ENCODE measurements around the gene ZIC1. TPM values are rescaled to one million over a fixed set of nuclear protein-coding genes. Genes with fewer than 3 reads are reported as not detected.

ZIC1 gene
- not detected in 2 replicates for total RNA-seq (2014; rRNA removed; shearing (Covaris generic))
- not detected in 2 replicates for polyA plus RNA-seq (2015; cell fraction: cytosol; rRNA removed)
- polyA plus RNA-seq (2015; cell fraction: nucleus; rRNA removed), result not detected in 2 replicates

GRCh38 chr3:147409143-147410115, at the start of gene ZIC1:
Gene ZIC1 (plus strand): TSS chr3:147409365. CDS start chr3:147410113, 748 bp downstream.
- DNase-seq (ENCODE audit: low read depth), result no peak

GRCh38 chr3:147360051-147360439, 49.1 kb upstream of the ZIC1 start:
- no peak for DNase-seq (ENCODE audit: low read depth)

GRCh38 chr3:147360646-147361453, 48.3 kb upstream of the ZIC1 start:
- DNase-seq (ENCODE audit: low read depth), result no peak

- DNase-seq (ENCODE audit: low read depth), result peak; percentile 24
Observed at GRCh38 chr3:147361454-147362420, 47.4 kb upstream of the ZIC1 start.

- DNase-seq (ENCODE audit: low read depth), result no peak
Observed at GRCh38 chr3:147364771-147365170, 44.4 kb upstream of the ZIC1 start.

GRCh38 chr3:147365196-147366115, 43.7 kb upstream of the ZIC1 start:
- no peak for DNase-seq (ENCODE audit: low read depth)

GRCh38 chr3:147367676-147368075, 41.5 kb upstream of the ZIC1 start:
- DNase-seq (ENCODE audit: low read depth), result no peak

- no peak for DNase-seq (ENCODE audit: low read depth)
Observed at GRCh38 chr3:147368151-147368550, 41.0 kb upstream of the ZIC1 start.

- no peak for DNase-seq (ENCODE audit: low read depth)
Observed at GRCh38 chr3:147368561-147369221, 40.5 kb upstream of the ZIC1 start.

GRCh38 chr3:147369231-147369630, 39.9 kb upstream of the ZIC1 start:
- no peak for DNase-seq (ENCODE audit: low read depth)

GRCh38 chr3:147369661-147370123, 39.5 kb upstream of the ZIC1 start:
- no peak for DNase-seq (ENCODE audit: low read depth)

GRCh38 chr3:147370349-147370748, 38.8 kb upstream of the ZIC1 start:
- no peak for DNase-seq (ENCODE audit: low read depth)

GRCh38 chr3:147371140-147371539, 38.0 kb upstream of the ZIC1 start:
- no peak for DNase-seq (ENCODE audit: low read depth)

GRCh38 chr3:147371771-147372340, 37.3 kb upstream of the ZIC1 start:
- DNase-seq (ENCODE audit: low read depth), result no peak

- DNase-seq (ENCODE audit: low read depth), result no peak
Observed at GRCh38 chr3:147372525-147373027, 36.6 kb upstream of the ZIC1 start.

GRCh38 chr3:147373301-147373700, 35.9 kb upstream of the ZIC1 start:
- no peak for DNase-seq (ENCODE audit: low read depth)

GRCh38 chr3:147377412-147378367, 31.5 kb upstream of the ZIC1 start:
- no peak for DNase-seq (ENCODE audit: low read depth)

Data from HT1080 (cell line).